Brain pericyte (primary cell): ENCODE results near the gene MYO5A.
"Not testable (repeated sequence)": the region's sequence is repeated elsewhere in the genome, so short reads cannot be mapped to it uniquely, and the experiment has no call there.

Experiments used
- DNase-seq: peaks from one replicate; pipeline ENCODE4 v3.0.0-alpha.2; 2012; ENCODE audit warnings: low read depth, low spot score

The MYO5A gene

DNA sequence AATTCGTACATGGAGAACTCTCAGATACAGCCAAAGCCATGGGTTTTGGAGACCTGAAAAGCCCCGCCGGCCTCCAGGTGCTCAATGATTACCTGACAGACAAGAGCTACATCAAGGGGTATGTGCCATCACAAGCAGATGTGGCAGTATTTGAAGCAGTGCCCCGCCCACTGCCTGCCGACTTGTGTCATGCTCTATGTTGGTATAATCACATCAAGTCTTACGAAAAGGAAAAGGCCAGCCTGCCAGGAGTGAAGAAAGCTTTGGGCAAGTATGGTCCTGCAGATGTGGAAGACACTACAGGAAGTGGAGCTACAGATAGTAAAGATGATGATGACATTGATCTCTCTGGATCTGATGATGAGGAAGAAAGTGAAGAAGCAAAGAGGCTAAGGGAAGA is 23.5 kb downstream of the MYO5A start:
- DNase-seq, result no peak

DNA sequence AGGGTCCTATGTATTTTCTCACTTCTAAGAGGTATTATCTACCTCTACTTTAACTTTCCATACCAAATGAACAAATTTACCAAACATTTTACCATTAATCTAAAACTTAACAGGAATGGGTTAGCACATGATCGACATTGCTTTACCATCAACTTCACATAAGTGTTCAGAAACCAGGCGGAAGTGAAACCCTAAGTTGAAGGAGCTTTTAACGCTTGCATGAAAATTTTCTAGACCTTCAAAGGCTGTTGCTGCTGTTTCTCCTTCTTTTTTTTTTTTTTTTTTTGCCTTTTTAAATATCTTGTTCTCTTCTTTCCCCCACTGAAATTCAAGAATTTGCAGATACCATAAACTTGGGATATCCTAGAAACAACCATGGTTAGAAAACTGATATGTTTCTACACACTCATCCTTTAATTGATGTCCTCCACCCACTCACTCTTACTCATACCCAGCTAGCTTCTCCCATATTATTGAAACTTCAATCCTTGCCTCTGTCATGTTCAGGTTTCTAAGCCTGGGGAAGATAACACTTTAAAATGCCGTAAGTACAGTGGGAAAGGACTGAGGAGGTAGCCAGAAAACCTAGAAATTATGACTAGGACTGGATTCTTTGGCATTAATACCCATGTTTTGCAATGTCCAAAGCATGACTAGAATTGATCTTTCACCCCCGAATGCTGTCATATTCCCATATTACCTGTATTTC is 24.7 kb downstream of the MYO5A start:
- DNase-seq, result no peak

DNA sequence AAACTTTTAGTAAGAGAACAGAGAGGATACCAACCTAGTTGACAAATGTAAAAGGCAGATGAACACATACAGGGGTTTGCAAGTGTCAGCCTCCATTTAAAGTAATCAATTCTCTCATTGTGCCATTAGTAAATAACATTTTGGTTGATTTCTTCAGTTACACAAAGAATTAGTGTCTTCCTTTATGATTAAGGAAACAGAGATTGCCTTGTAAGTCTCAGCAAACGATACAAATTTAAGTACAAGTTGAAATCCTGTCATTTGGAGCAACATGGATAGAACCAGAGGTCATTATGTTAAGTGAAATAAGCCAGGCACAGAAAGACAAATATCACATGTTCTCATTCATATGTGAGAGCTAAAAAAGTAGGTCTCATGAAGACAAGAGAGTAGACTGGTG is 26.1 kb downstream of the MYO5A start:
- no peak for DNase-seq

DNA sequence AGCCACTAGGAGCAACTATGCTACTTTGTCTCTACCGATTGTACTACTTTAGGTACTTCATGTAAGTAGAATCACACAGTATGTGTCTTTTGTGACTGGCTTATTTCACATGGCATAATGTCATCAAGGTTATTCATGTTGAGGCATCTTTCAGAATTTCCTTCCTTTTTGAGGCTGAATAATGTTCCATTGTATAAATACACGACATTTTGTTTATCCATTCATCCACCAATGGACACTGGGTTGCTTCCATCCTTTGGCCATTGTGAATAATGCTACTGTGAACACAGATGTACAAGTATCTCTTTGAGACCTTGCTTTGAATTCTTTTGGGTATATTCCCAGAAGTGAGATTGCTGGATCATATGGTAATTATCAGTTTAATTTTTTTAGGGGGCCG is 29.2 kb downstream of the MYO5A start:
- DNase-seq, result no peak

DNA sequence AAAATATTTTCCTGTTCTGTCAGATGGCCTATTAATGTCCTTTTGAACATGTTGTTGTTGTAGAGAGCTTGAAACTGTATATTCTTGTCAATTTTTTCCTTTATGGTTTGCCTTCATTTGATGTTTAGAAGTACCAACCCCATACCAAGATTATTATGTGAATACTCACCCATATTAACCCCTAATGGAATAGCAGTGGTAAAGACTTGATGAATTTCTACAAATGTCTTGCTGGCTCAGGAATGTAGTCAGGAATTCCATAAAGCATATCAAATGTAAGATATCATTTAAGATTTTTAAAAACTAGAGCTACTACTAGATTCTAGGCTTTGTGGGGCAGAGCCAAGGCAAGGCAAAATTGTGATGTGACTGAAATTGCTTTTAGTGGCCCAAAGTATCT is 30.0 kb downstream of the MYO5A start:
- DNase-seq, result no peak

DNA sequence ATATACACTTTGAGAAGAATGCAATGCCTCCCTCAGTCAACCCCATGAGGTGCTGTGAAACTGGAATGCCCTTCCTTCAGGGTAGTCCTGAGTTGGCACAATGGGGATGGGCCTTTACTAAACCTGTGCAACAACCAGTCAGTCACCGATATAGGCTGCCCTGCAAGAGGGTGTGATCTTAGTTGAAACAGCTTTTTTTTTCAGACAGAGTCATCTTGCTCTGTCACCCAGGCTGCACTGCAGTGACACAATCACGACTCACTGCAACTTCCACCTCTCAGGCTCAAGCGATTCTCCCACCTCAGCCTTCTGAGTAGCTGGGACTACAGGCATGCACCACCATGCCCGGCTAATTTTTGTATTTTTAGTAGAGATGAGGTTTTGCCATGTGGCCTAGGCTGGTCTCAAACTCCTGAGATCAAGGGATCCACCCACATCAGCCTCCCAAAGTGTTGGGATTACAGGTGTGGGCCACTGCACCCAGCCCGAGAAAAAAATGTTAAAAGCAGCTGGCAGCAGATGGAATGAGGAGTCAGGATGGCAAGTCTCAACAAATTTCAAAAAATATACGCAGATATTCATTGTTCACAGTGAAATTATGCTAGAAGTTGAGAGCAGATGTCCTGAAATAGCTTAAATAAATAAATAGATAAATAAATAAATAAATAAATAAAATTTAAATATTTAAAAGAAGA is 31.8 kb downstream of the MYO5A start:
- DNase-seq, result no peak

DNA sequence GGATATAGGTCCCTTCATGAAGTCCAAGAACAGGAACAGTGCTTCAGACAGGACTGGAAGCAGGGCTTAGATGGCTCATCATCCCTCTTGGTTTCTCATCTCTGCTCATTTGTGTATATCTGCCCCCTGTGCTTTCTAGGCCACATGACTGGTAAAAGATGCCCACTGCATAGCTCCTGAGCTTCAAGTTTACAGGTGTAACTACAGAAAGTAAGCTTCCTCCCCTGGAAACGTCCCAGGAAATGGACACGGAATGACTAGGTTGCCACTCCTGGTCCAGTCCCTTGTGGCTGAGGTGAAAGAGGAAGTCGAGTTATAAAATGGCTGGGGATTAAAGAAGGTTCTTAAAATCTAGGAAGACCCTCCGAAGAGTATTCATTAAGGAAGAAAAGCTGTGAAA is 32.5 kb downstream of the MYO5A start:
- DNase-seq, result no peak

DNA sequence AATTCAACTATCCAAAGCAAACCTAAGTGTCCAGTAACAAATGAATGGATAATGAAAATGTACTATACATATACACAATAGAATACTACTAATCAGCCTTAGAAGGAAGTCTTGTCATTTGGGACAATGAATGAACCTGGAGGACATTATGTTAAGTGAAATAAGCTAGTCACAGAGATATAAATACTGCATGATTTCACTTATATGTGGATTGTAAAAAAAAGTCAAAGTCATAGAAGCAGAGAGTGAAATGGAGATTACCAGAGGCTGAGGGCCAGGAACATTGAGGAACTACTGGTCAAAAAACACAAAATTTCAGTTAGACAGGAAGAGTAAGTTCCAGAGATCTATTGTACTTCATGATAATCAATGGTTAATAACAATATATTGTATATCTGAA is 33.6 kb downstream of the MYO5A start:
- no peak for DNase-seq

DNA sequence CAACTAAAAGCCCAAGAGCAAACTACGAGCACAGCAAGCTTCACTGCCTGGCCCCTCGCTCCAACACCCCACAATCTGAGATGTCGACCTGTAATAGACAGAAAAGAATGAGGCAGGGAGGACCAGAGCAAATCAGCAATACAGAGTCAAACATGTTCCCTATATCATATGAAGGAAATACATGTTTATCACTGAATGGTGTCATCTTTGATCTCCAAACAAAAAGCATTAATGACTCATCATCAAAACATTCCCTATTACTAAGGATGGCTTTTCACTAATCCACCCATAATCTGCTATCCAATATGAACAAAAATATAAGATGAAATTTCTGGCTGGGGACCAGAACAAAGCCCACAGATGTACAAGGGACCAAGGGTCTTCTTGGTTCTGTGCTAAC is 34.7 kb downstream of the MYO5A start:
- DNase-seq, result no peak

DNA sequence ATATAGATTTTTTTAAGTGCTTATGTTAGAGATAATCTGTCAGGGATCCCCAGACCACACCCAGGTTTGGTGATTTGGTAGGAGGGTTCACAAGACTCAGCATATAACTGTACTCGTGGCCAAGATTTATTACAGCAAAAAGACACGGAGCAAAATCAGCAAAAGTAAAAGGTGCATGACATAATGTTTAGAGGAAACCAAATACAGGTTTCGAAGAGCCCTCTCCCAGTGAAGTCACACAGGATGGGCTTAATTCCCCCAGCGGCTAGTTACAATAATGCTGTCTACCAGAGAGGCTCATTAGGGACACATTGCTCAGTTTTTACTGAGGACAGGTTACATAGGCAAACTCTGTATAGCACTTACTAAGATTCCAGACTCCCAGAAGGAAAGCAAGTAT is 36.5 kb downstream of the MYO5A start:
- no peak for DNase-seq

DNA sequence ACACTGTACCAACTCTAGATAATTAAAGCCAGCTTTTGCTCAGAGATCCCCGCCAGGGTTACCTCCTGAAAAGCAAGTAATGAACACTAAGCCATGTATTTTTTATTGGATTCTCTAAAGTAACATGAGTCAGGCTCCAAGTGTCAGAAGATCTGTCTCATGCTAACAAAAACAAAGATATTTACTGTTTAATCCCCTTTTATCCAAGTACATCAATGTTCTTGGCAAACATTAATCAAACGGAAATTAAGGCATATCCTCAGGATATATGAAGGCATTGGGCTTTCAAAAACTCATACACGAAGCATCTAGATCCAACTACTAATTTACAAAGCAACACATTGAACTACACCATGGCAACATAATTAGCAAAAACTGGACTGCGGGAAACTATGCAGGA is 37.2 kb downstream of the MYO5A start:
- no peak for DNase-seq

DNA sequence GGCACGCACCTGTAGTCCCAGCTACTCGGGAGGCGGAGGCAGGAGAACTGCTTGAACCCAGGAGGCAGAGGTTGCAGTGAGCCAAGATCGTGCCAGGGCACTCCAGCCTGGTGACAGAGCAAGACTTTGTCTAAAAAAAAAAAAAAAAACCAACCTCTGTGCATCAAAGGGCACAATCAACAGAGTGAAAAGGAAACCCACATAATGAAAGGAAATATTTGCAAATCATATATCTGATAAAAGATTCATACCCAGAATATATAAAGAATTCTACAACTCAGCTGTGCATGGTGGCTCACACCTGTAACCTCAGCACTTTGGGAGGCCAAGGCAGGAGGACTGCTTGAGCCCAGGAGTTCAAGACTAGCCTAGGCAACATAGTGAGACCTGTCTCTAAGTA is 39.2 kb downstream of the MYO5A start:
- DNase-seq, result not testable (repeated sequence)

DNA sequence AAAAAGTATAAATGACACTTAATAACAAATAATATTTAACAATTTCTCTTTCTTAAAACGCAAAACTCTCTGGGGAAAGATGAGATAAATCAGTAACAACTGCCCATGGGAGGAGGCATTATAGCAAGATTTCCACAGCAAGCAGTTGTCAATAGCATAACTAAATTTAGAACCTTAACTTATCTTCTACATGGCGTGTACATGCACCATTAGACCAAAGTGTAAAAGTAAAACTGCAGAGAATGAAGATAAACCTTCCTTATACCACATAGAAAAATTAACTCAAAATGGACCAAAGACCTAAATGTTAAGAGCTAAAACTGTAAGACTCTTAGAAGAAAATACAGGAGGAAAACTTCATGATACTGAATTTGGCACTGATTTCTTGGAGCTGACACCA is 39.9 kb downstream of the MYO5A start:
- DNase-seq, result no peak

DNA sequence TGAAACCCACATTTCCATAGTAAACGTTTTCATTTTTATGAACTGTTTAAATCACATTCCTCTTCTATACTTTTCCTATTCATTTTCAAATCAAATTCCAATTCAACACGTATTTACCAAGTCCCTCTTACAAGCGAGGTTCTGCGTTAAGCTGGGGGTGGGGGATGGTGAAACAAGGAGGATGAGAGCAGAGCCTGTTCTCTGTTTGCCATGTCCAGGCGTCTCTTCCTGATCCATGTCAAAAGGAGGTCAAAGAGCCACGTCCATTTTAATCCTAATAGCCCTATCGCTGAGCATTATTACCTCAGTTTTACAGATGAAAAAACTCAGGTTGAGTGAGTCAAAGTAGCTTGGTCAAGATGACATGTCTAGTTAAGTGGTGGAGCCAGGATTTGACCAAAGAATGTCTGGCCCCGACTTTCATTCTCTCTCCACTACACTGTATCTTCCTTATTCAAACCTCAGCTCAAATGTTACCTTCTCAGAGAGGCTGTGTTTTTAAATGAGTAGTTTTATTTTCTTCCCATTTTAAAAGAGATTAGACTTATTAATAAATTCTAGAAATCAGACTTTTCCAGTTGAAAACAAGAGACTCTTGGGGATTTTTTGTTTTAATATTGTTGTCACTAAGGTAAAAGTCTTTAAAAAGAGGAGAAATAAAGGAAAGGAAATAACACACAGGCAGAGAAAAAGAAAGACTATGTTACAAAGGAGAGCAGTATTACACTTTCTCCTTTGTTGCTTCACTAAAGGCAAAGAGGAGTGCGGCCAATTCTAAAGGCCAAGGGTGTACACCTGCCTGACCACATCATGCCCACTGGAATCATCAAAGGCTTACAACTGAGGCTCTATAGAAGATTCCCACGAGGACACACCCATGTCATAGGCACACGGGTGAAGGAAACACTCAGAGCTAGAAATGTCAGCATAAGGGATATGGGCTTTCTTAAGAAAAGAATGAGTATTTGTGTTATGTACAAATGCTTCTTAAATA is 42.4 kb downstream of the MYO5A start:
- no peak for DNase-seq

DNA sequence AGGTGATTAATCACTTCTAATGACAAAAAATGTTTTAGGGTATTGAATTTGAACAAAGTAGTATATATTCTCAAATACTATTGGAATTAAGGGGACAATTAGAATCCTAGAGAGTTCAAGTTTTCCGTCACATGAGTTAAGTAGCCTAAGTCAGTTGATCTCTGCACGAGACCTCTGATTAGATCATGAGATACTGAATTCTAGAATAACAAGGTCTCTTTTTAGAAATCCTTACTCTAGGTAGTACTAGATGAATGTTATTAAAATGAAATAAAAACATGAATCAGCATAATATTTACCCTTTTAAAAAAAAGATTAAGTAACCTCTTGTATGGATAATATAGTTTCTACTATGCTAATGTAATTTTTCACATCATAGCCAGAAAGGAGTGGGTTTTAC is 43.4 kb downstream of the MYO5A start:
- DNase-seq, result no peak

DNA sequence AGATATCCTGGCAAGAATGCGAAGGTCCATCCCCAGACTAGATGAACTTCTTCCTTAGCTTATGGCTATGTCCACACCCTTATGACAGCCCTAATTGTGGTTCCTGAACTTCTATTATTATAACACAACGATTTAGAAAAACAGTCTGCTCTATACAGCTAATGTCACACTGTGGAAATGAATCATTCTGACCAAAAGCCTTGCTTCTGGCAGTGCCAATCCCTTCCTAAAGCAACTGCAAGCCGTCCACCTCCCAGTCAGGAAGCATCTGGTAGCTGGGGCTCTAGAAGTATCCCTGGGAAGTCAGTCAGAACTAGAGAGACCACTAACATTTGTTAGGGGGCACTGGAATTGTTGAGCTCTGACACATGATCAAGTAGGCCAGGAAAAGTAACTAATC is 45.0 kb downstream of the MYO5A start:
- DNase-seq, result no peak

DNA sequence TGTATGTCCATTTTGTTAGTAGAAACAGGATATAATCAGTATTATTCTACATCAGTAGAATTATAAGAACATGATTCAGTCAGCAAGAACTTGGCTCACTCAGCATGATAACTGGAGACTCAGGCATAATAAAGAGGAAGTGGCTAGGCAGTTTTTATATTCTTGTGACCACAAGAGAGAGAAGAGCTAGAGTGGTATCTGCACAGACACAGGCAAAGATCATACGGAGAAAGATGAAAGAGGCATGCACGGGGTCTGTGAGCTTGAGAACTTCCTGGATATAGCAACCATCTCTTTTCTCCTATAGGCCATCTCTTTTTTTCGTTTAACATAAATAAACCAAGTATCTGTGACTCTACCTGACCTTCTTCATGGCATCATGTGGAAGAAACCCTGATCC is 46.8 kb downstream of the MYO5A start:
- DNase-seq, result peak; percentile 49

DNA sequence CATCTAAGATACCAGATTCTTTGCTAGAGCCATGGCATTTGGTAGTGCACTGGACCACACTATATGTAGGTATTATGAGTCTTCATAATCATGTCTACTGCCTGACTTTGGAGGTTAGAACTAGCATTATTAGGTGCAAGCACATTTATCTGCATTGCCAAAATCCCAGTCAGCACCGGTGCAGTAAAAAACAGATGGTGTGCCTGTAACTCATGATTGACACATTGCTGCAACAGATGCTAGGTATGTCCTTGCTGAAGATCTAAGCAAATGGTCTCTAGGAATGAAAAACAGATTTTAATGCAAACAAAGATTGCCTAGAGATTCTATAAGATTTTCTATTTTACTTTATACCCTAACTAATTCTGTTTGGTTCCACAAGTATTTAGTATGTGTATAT is 47.7 kb downstream of the MYO5A start:
- no peak for DNase-seq

DNA sequence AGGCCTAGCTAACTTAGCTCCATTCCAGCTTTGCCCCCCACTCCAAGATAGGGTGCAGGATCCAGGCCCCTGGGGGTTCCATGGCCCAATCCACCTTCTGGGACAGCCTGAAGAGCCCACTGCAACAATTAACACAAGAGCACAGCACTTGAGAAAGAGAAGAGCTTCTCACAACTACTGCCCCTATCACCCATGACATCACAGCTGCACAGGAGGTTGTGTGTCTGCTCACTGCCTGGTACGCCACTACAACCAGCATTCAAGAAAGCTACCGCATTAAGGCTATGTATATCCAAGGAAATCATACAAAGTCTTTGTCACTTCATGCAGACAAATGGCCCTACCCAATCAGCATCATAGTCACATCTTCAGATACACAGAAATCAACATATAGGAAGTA is 62.0 kb downstream of the MYO5A start:
- no peak for DNase-seq

DNA sequence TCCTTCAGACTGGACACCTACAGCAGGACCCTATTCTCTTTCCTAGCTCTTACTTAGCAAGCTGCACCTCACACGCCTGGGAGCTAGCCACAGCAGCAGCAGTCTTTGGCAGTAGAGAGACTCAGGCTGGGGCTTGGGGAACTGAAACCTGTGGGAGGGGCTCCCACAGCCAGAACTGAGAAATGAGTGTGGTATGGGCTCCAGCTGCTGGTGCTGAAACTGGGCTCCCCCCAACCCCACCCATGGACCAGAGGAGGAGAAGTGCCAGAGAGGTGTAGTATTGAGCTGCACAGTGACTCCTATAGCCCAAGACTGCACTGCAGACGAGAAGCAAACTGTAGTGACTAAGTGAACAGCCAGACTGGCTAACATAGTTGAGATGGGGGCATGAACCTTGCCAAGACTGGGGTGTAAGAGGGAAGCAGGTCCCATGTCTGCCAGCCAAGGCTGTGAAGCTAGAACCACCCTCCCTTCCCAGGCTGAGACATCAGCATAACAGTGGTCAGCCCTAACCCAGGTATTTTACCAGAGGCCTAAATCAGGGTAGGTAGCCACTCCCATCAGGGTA is 62.5 kb downstream of the MYO5A start:
- DNase-seq, result no peak

DNA sequence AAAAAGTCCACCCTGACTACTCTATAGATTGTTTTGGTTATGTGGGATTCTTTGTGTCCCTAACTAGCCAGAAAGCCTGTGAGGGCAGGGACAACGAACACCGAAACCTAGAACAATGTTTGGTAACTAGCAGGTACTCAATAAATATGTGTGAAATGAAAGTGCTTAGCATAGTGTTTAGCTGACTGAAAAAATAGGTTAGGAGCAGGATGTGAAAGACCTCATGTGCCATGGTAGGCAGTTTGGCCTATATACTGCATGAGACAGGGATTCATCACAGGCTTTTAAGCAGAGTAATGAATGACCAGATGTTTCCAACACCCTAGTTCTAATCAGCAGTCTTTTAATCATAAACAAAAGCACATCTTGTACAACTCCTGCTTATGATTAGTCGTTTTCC is 64.2 kb downstream of the MYO5A start:
- no peak for DNase-seq

DNA sequence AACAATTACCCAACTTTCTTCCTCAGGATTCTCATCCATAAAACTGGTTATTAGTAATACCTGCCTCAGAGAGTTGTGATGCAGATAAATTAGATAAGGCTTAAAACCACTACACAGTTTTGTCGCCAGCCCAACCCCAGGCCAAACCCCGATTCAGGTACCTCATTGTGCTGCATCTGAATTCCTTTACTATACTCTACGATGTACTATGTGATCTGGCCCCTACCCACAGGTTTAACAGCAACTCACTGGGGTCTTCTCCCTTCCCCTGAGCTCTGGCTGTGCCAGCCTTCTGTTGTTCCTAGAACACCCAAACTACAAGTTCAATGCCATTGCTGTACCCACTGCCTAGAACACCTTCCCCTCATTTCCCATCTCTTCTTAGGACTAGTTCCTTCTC is 64.6 kb downstream of the MYO5A start:
- DNase-seq, result no peak
